SK-N-SH treated with all-trans-retinoic acid at 6 μM for 48 hours (cell line): ENCODE measurements around the gene CCSER1.
A peak's percentile ranks its signal among the peaks of the same experiment; 100 is the strongest.

Experiments used
- ATAC-seq: fragments of 200-7000 bp; cut with Tn5 transposase; 3 replicates; pipeline ENCODE4 v1.9.1; 2020; ENCODE audit warnings: mild to moderate bottlenecking, moderate library complexity
- ARNTL ChIP-seq: fragments of 450-650 bp; formaldehyde crosslinking; IDR thresholded peaks from 2 replicates; pipeline ENCODE4 v1.5.0; 2020; ENCODE audit warnings: low read depth, mild to moderate bottlenecking, moderate library complexity, borderline replicate concordance
- BACH2 ChIP-seq: fragments of 250-450 bp; sonication (Bioruptor Pico); IDR thresholded peaks from 2 replicates; pipeline ENCODE4 v1.9.0; 2021; ENCODE audit warnings: mild to moderate bottlenecking, borderline replicate concordance
- CREB5 ChIP-seq: fragments of 250-450 bp; sonication (Bioruptor Pico); IDR thresholded peaks from 2 replicates; pipeline ENCODE4 v1.5.1; 2020; ENCODE audit warnings: low read depth, mild to moderate bottlenecking, moderate library complexity
- CSDC2 ChIP-seq: fragments of 250-450 bp; sonication (Bioruptor Pico); IDR thresholded peaks from 2 replicates; pipeline ENCODE4 v1.5.0; 2020; ENCODE audit warnings: mild to moderate bottlenecking, moderate library complexity
- CSRNP3 ChIP-seq: fragments of 250-450 bp; sonication (Bioruptor Pico); IDR thresholded peaks from 2 replicates; pipeline ENCODE4 v1.5.1; 2021; ENCODE audit warnings: mild to moderate bottlenecking, moderate library complexity
- ESRRG ChIP-seq: fragments of 250-450 bp; sonication (Bioruptor Pico); IDR thresholded peaks from 2 replicates; pipeline ENCODE4 v1.6.1; 2021; ENCODE audit warnings: mild to moderate bottlenecking
- GLIS3 ChIP-seq: fragments of 250-450 bp; sonication (Bioruptor Pico); IDR thresholded peaks from 2 replicates; pipeline ENCODE4 v1.5.0; 2020; ENCODE audit warnings: mild to moderate bottlenecking, moderate library complexity
- ISL1 ChIP-seq: fragments of 250-450 bp; sonication (Bioruptor Pico); IDR thresholded peaks from 2 replicates; pipeline ENCODE4 v2.1.2; 2022; ENCODE audit warnings: mild to moderate bottlenecking, moderate library complexity
- OSR1 ChIP-seq: fragments of 250-450 bp; sonication (Bioruptor Pico); IDR thresholded peaks from 2 replicates; pipeline ENCODE4 v1.8.0; 2022; ENCODE audit warnings: moderate library complexity, mild to moderate bottlenecking, inconsistent platforms
- PATZ1 ChIP-seq: fragments of 250-450 bp; sonication (Bioruptor Pico); IDR thresholded peaks from 2 replicates; pipeline ENCODE4 v1.8.0; 2020; ENCODE audit warnings: mild to moderate bottlenecking, moderate library complexity, borderline replicate concordance
- POU6F1 ChIP-seq: fragments of 250-450 bp; sonication (Bioruptor Pico); IDR thresholded peaks from 2 replicates; pipeline ENCODE4 v1.8.0; 2021; ENCODE audit warnings: low read depth, mild to moderate bottlenecking, moderate library complexity, borderline replicate concordance
- PPARA ChIP-seq: fragments of 250-450 bp; sonication (Bioruptor Pico); IDR thresholded peaks from 2 replicates; pipeline ENCODE4 v1.5.0; 2020; ENCODE audit warnings: mild to moderate bottlenecking, borderline replicate concordance
- RARB ChIP-seq: fragments of 250-450 bp; sonication (Bioruptor Pico); IDR thresholded peaks from 2 replicates; pipeline ENCODE4 v1.8.0; 2021; ENCODE audit warnings: mild to moderate bottlenecking, moderate library complexity
- SNAI2 ChIP-seq: fragments of 250-450 bp; sonication (Bioruptor Pico); IDR thresholded peaks from 2 replicates; pipeline ENCODE4 v1.5.0; 2020; ENCODE audit warnings: mild to moderate bottlenecking, moderate library complexity
- TCF4 ChIP-seq: fragments of 250-450 bp; sonication (Bioruptor Pico); IDR thresholded peaks from 2 replicates; pipeline ENCODE4 v1.8.0; 2021; ENCODE audit warnings: mild to moderate bottlenecking, moderate library complexity, borderline replicate concordance
- TSHZ2 ChIP-seq: fragments of 250-450 bp; sonication (Bioruptor Pico); IDR thresholded peaks from 2 replicates; pipeline ENCODE4 v1.5.0; 2020; ENCODE audit warnings: mild to moderate bottlenecking, moderate library complexity
- ZC3H10 ChIP-seq: fragments of 250-450 bp; sonication (Bioruptor Pico); IDR thresholded peaks from 2 replicates; pipeline ENCODE4 v1.5.1; 2021; ENCODE audit warnings: mild to moderate bottlenecking, moderate library complexity
- ZFP3 ChIP-seq: fragments of 250-450 bp; sonication (Bioruptor Pico); IDR thresholded peaks from 2 replicates; pipeline ENCODE4 v1.5.0; 2020; ENCODE audit warnings: mild to moderate bottlenecking, moderate library complexity
- ZFP30 ChIP-seq: fragments of 450-650 bp; formaldehyde crosslinking; IDR thresholded peaks from 2 replicates; pipeline ENCODE4 v1.5.0; 2022; ENCODE audit warnings: mild to moderate bottlenecking, moderate library complexity
- ZNF565 ChIP-seq: fragments of 450-650 bp; formaldehyde crosslinking; conservative IDR thresholded peaks from 2 replicates; pipeline ENCODE4 v1.5.0; 2020; ENCODE audit warnings: low read depth, mild to moderate bottlenecking, moderate library complexity

Gene CCSER1

GRCh38 chr4:91065117-91065516 lies 937.9 kb downstream of the CCSER1 start (continued):
- no peak for TF ChIP-seq POU6F1 (CRISPR knock-in tag)

- TF ChIP-seq RARB (no peak), ESRRG (CRISPR knock-in tag) (no peak), CSRNP3 (no peak), OSR1 (CRISPR knock-in tag) (no peak), ZFP3 (CRISPR knock-in tag) (no peak), TSHZ2 (CRISPR knock-in tag) (no peak), PPARA (CRISPR knock-in tag) (no peak), ZC3H10 (CRISPR knock-in tag) (no peak), SNAI2 (CRISPR knock-in tag) (no peak), CREB5 (CRISPR knock-in tag) (no peak), PATZ1 (CRISPR knock-in tag) (no peak), ARNTL (no peak), GLIS3 (no peak), POU6F1 (CRISPR knock-in tag) (no peak)
- no peak for ATAC-seq
Measured at GRCh38 chr4:91070736-91071135, 943.5 kb downstream of the CCSER1 start.

GRCh38 chr4:91076147-91076546 lies 949.0 kb downstream of the CCSER1 start:
- peak; percentile 79 for TF ChIP-seq ISL1 (CRISPR knock-in tag)
- TF ChIP-seq BACH2 (CRISPR knock-in tag) = no peak
- no peak for ATAC-seq

GRCh38 chr4:91085961-91086360 lies 958.8 kb downstream of the CCSER1 start:
- no peak for ATAC-seq
- TF ChIP-seq CREB5 (CRISPR knock-in tag) (no peak), CSDC2 (CRISPR knock-in tag) (no peak), OSR1 (CRISPR knock-in tag) (no peak), SNAI2 (CRISPR knock-in tag) (no peak), ISL1 (CRISPR knock-in tag) (no peak), ZNF565 (CRISPR knock-in tag) (no peak), BACH2 (CRISPR knock-in tag) (no peak), RARB (no peak), PPARA (CRISPR knock-in tag) (no peak), GLIS3 (no peak), PATZ1 (CRISPR knock-in tag) (no peak), CSRNP3 (no peak), TCF4 (CRISPR knock-in tag) (no peak), ZFP30 (CRISPR knock-in tag) (no peak)
